Right atrium auricular region (tissue), 2 donors: ENCODE measurements around the gene BIRC6. TPM values are rescaled to one million over a fixed set of nuclear protein-coding genes. Genes with fewer than 3 reads are reported as not detected.

Experiments
- DNase-seq: peaks from one replicate; pipeline ENCODE4 v3.0.0-alpha.2; 2019; ENCODE audit warnings: low spot score
- H3K27ac ChIP-seq, 2 donors: fragments of 200-600 bp; sonication (generic); 1 replicate in 1 of 2; 2 replicates in 1 of 2; pipeline ENCODE4 v1.5.1; 2016 to 2019
- H3K27me3 ChIP-seq, 2 donors: fragments of 200-600 bp; sonication (generic); one replicate each; pipeline versions ENCODE4 v1.5.1 to v1.6.0; 2017 to 2019
- H3K36me3 ChIP-seq: fragments of 200-600 bp; sonication (generic); one replicate; pipeline ENCODE4 v1.5.1; 2016
- H3K4me1 ChIP-seq, 2 donors: fragments of 200-600 bp; sonication (generic); one replicate each; pipeline versions ENCODE4 v1.5.1 to v1.6.0; 2017 to 2019
- H3K4me3 ChIP-seq, 2 donors: fragments of 200-600 bp; sonication (generic); 1 replicate in 1 of 2; 2 replicates in 1 of 2; pipeline ENCODE4 v1.5.1; 2017 to 2019; ENCODE audit warnings: mild to moderate bottlenecking in 1 of 2, moderate library complexity in 1 of 2
- H3K9me3 ChIP-seq, 2 donors: fragments of 200-600 bp; sonication (generic); one replicate each; pipeline ENCODE4 v1.5.1; 2019
- total RNA-seq, 2 donors: library from RNA; depleted of rRNA; stranded (reverse); fragments of >200 nt; gene quantifications; one replicate each; pipeline ENCODE4 v1.1.0, GENCODE V29; 2016
- TF ChIP-seq, protein P1 (sequence below), 2 donors: fragments of 200-600 bp; sonication (generic); IDR thresholded peaks; one replicate each; pipeline ENCODE4 v1.5.1; 2019; ENCODE audit warnings: antibody characterized with exemption in 2 of 2

The BIRC6 gene
- total RNA-seq, 2 donors from 2014 or later = 50.4 to 50.6 TPM

DNA sequence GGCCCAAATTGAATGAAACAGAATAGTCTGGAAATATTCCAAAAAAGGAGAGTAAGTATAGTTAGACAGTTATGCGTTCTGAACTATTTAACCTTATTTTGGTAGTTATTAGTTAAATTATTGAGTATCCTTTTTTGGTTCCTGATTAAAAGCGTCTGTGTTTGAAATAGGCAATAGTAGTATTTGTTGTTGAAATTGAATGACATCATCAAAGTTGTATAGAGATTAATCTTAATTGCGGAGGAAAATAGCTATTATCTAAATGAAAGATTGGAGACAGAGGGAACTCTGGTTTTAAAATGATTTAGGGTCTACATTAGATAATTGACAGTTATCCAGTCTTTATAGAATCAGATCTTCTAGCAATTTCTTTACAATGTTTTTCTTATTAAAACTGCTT, 115.8 kb downstream of the BIRC6 start:
- Histone ChIP-seq H3K9me3 (no peaks in the 10 kb centered on the region), H3K36me3 (peaks cover 48% of the 10 kb centered on the region), H3K4me3 (no peak overlapping the region), H3K27ac (no peak overlapping the region), H3K27me3 (no peaks in the 10 kb centered on the region), H3K4me1 (no peaks in the 10 kb centered on the region)
- TF ChIP-seq, protein P1, sequence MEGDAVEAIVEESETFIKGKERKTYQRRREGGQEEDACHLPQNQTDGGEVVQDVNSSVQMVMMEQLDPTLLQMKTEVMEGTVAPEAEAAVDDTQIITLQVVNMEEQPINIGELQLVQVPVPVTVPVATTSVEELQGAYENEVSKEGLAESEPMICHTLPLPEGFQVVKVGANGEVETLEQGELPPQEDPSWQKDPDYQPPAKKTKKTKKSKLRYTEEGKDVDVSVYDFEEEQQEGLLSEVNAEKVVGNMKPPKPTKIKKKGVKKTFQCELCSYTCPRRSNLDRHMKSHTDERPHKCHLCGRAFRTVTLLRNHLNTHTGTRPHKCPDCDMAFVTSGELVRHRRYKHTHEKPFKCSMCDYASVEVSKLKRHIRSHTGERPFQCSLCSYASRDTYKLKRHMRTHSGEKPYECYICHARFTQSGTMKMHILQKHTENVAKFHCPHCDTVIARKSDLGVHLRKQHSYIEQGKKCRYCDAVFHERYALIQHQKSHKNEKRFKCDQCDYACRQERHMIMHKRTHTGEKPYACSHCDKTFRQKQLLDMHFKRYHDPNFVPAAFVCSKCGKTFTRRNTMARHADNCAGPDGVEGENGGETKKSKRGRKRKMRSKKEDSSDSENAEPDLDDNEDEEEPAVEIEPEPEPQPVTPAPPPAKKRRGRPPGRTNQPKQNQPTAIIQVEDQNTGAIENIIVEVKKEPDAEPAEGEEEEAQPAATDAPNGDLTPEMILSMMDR (IDR thresholded peaks at IDR 0.05) = no peak
- DNase-seq = no peak

DNA sequence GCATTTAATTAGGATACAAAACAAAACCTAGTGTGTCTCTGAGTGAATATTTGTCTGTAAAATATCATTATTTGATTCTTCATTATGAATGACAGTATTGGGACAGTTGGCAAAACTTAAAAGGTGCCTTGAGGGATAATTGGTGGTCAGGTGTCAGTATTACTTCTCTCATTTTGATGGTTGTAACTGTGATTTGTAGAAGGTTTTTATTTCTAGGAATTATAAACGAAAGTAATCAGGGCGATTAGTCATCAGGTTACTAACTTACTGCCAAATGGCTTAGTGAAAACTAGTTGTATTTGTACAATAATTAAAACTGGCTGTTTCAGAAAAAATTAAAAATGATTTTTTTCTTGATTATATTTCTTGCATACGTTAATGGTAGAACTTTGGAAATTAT, 117.6 kb downstream of the BIRC6 start:
- no peak for DNase-seq
- H3K4me1 ChIP-seq = no peaks in the 10 kb centered on the region
- H3K27ac ChIP-seq = no peak overlapping the region
- no peaks in the 10 kb centered on the region for H3K27me3 ChIP-seq
- H3K36me3 ChIP-seq = peaks cover 40% of the 10 kb centered on the region
- H3K4me3 ChIP-seq = no peak overlapping the region
- H3K9me3 ChIP-seq = no peaks in the 10 kb centered on the region
- TF ChIP-seq, protein P1 (IDR thresholded peaks at IDR 0.05) = no peak

GRCh38 chr2:32478889-32479620, 122.2 kb downstream of the BIRC6 start:
- Histone ChIP-seq H3K4me1 (no peaks in the 10 kb centered on the region), H3K4me3 (no peak overlapping the region), H3K27me3 (no peaks in the 10 kb centered on the region), H3K36me3 (peaks cover 48% of the 10 kb centered on the region), H3K9me3 (no peaks in the 10 kb centered on the region), H3K27ac (no peak overlapping the region)
- TF ChIP-seq, protein P1 (IDR thresholded peaks at IDR 0.05) = no peak
- DNase-seq = no peak

- peaks cover 57% of the 10 kb centered on the region for H3K36me3 ChIP-seq
- no peak overlapping the region for H3K27ac ChIP-seq
- DNase-seq = no peak
- no peaks in the 10 kb centered on the region for H3K9me3 ChIP-seq
- H3K4me3 ChIP-seq = no peak overlapping the region
- no peaks in the 10 kb centered on the region for H3K27me3 ChIP-seq
- TF ChIP-seq, protein P1 (IDR thresholded peaks at IDR 0.05) = no peak
- no peaks in the 10 kb centered on the region for H3K4me1 ChIP-seq
Measured at GRCh38 chr2:32479993-32480392, 123.2 kb downstream of the BIRC6 start.

DNA sequence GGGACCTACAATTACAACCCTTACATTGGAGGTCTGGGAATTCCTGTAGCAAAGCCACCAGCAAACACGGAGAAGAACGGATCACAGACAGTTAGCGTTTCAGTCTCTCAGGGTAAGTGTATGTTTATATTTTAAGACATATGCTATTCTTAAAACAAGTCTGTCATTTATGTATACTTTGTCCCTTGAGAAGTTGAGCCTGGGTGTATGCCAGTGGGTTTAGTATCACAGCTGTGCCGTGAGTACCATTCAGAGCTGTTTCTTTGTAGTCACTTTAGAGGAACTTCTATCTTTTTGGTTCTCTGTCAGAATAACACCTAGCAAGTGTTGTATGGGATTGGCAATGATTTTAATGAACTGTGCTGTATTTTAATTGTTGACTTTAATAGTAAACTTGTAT, 125.6 kb downstream of the BIRC6 start:
- no peak for DNase-seq
- no peak overlapping the region for H3K4me3 ChIP-seq
- H3K36me3 ChIP-seq = peaks cover 74% of the 10 kb centered on the region
- no peaks in the 10 kb centered on the region for H3K27me3 ChIP-seq
- H3K4me1 ChIP-seq = no peaks in the 10 kb centered on the region
- TF ChIP-seq, protein P1 (IDR thresholded peaks at IDR 0.05) = no peak
- H3K27ac ChIP-seq = no peak overlapping the region
- H3K9me3 ChIP-seq = no peaks in the 10 kb centered on the region

DNA sequence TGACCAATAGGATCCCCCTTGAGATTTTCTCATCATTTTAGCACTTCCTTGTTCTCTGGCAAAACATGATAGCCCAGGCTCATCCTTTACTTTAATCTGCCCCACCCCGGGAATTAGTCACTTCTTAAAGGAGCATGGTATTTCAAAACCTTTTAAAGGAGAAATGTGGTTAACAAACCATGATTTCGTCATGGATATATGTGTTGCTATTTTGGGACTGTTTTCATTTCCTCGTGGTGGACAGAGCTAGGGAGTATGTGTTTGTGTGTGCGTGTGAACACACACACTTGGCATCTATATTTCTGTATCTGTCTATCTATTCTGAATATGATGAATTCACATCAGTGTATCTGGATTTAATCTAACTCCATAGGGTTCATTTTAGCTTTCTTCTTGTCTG, 128.1 kb downstream of the BIRC6 start:
- H3K4me1 ChIP-seq = no peaks in the 10 kb centered on the region

More for the DNA sequence above, 128.1 kb downstream of the BIRC6 start:
- Histone ChIP-seq H3K27ac (no peak overlapping the region), H3K4me3 (no peak overlapping the region), H3K9me3 (no peaks in the 10 kb centered on the region), H3K36me3 (peaks cover 72% of the 10 kb centered on the region), H3K27me3 (no peaks in the 10 kb centered on the region)
- no peak for DNase-seq
- TF ChIP-seq, protein P1 (IDR thresholded peaks at IDR 0.05) = no peak
